ENCODE measurements around the gene RPIA. TPM values are rescaled to one million over a fixed set of nuclear protein-coding genes. Genes with fewer than 3 reads are reported as not detected.
A peak's percentile ranks its signal among the peaks of the same experiment; 100 is the strongest.

Gene RPIA
- total RNA-seq, 2 donors from 2014 or later = 26.1 to 39.5 TPM

- Histone ChIP-seq H3K4me1 (peaks cover 4% of the 10 kb centered on the region), H3K36me3 (no peaks in the 10 kb centered on the region), H3K27me3 (no peaks in the 10 kb centered on the region), H3K9ac (ENCODE audit: low read depth in 2 of 2, low read length in 2 of 2) (no peak overlapping the region), H3K4me3 (no peak overlapping the region), H3K9me3 (no peaks in the 10 kb centered on the region), H3K27ac (no peak overlapping the region)
- intact Hi-C loops (cut with DNase I) = no loop called here
- TF ChIP-seq CTCF (IDR thresholded peaks at IDR 0.05) = no peak
- no peak for DNase-seq
These were observed 5.1 kb downstream of the RPIA start for GRCh38 chr2:88696611-88697010.

GRCh38 chr2:88697370-88698026 lies 6.0 kb downstream of the RPIA start:
- no peak for TF ChIP-seq CTCF (IDR thresholded peaks at IDR 0.05)
- intact Hi-C loops (cut with DNase I) = no loop called here
- H3K4me3 ChIP-seq = no peak overlapping the region
- no peak for DNase-seq
- no peaks in the 10 kb centered on the region for H3K9me3 ChIP-seq
- H3K36me3 ChIP-seq = no peaks in the 10 kb centered on the region
- no peak overlapping the region for H3K9ac ChIP-seq (ENCODE audit: low read depth in 2 of 2, low read length in 2 of 2)
- no peaks in the 10 kb centered on the region for H3K27me3 ChIP-seq
- peaks cover 4% of the 10 kb centered on the region for H3K4me1 ChIP-seq
- H3K27ac ChIP-seq = peak overlapping the region; percentile 73

GRCh38 chr2:88698027-88698413 lies 6.5 kb downstream of the RPIA start:
- TF ChIP-seq CTCF (IDR thresholded peaks at IDR 0.05) = no peak
- Histone ChIP-seq H3K27ac (peak overlapping the region; percentile 73), H3K9ac (ENCODE audit: low read depth in 2 of 2, low read length in 2 of 2) (no peak overlapping the region), H3K4me1 (peaks cover 4% of the 10 kb centered on the region), H3K27me3 (no peaks in the 10 kb centered on the region), H3K4me3 (no peak overlapping the region), H3K9me3 (no peaks in the 10 kb centered on the region), H3K36me3 (no peaks in the 10 kb centered on the region)
- intact Hi-C loops (cut with DNase I) = no loop called here
- DNase-seq = no peak

GRCh38 chr2:88698498-88699233 lies 7.2 kb downstream of the RPIA start:
- Histone ChIP-seq H3K4me1 (peaks cover 4% of the 10 kb centered on the region), H3K4me3 (no peak overlapping the region), H3K9ac (ENCODE audit: low read depth in 2 of 2, low read length in 2 of 2) (peak overlapping the region in 1 of 2 donors; percentile 60), H3K27me3 (no peaks in the 10 kb centered on the region), H3K9me3 (no peaks in the 10 kb centered on the region), H3K36me3 (no peaks in the 10 kb centered on the region), H3K27ac (peak overlapping the region; percentile 73)
- no peak for TF ChIP-seq CTCF (IDR thresholded peaks at IDR 0.05)
- peak; percentile 82 for DNase-seq
- intact Hi-C loops (cut with DNase I) = no loop called here

GRCh38 chr2:88707003-88707402 lies 15.5 kb downstream of the RPIA start:
- Histone ChIP-seq H3K27me3 (no peaks in the 10 kb centered on the region), H3K9me3 (no peaks in the 10 kb centered on the region), H3K4me3 (no peak overlapping the region), H3K36me3 (no peaks in the 10 kb centered on the region), H3K27ac (no peak overlapping the region), H3K4me1 (no peaks in the 10 kb centered on the region), H3K9ac (ENCODE audit: low read depth in 2 of 2, low read length in 2 of 2) (no peak overlapping the region)
- intact Hi-C loops (cut with DNase I) = no loop called here
- DNase-seq = no peak
- no peak for TF ChIP-seq CTCF (IDR thresholded peaks at IDR 0.05)
